Smooth muscle cell (in vitro differentiated cells): Measurements from ENCODE around the gene MTCL1. TPM values are rescaled to one million over a fixed set of nuclear protein-coding genes. Genes with fewer than 3 reads are reported as not detected.

Experiments used
- DNase-seq: peaks from one replicate; lab custom pipeline; 2025; ENCODE audit not compliant: unreplicated experiment; lab: John Stamatoyannopoulos, UW
- H2AFZ ChIP-seq: fragments of 200-600 bp; sonication (generic); 2 replicates; pipeline ENCODE4 v1.6.0; 2016; ENCODE audit warnings: antibody characterized with exemption, low read depth, mild to moderate bottlenecking
- H3F3A ChIP-seq: fragments of 200-600 bp; sonication (generic); 2 replicates; pipeline ENCODE4 v1.6.0; 2017; ENCODE audit warnings: antibody characterized with exemption, low read depth
- H3K27ac ChIP-seq: fragments of 200-600 bp; sonication (generic); 2 replicates; pipeline ENCODE4 v1.5.1; 2016; ENCODE audit warnings: low read depth, mild to moderate bottlenecking
- H3K27me3 ChIP-seq: fragments of 200-600 bp; sonication (generic); 2 replicates; pipeline ENCODE4 v1.6.1; 2016; ENCODE audit warnings: low read depth, mild to moderate bottlenecking
- H3K36me3 ChIP-seq: fragments of 200-600 bp; sonication (generic); 2 replicates; pipeline ENCODE4 v1.5.1; 2016; ENCODE audit warnings: low read depth
- H3K4me1 ChIP-seq: fragments of 200-600 bp; sonication (generic); 2 replicates; pipeline ENCODE4 v1.5.1; 2016; ENCODE audit warnings: low read depth
- H3K4me2 ChIP-seq: fragments of 200-600 bp; sonication (generic); 2 replicates; pipeline ENCODE4 v1.6.0; 2016; ENCODE audit warnings: mild to moderate bottlenecking
- H3K4me3 ChIP-seq: fragments of 200-600 bp; sonication (generic); 2 replicates; pipeline ENCODE4 v1.5.1; 2016; ENCODE audit warnings: mild to moderate bottlenecking
- H3K79me2 ChIP-seq: fragments of 200-600 bp; sonication (generic); 2 replicates; pipeline ENCODE4 v1.6.0; 2016; ENCODE audit warnings: low read depth, mild to moderate bottlenecking
- H3K9ac ChIP-seq: fragments of 200-600 bp; sonication (generic); 2 replicates; pipeline ENCODE4 v1.6.0; 2016; ENCODE audit warnings: low read depth
- H3K9me3 ChIP-seq: fragments of 200-600 bp; sonication (generic); replicated peaks from 2 replicates; pipeline ENCODE4 v1.5.1; 2016; ENCODE audit warnings: low read depth
- H4K20me1 ChIP-seq: fragments of 200-600 bp; sonication (generic); 2 replicates; pipeline ENCODE4 v1.6.0; 2016; ENCODE audit warnings: low read depth
- CTCF ChIP-seq: fragments of 200-600 bp; sonication (generic); IDR thresholded peaks from 2 replicates; pipeline ENCODE4 v1.5.1; 2017; ENCODE audit warnings: borderline replicate concordance, mild to moderate bottlenecking, antibody characterized with exemption; ENCODE audit not compliant: insufficient read depth, poor library complexity, severe bottlenecking
- WGBS: methylation state at CpG from one replicate; pipeline ENCODE4 v1.1.7; 2016; ENCODE audit warnings: low lambda C conversion rate; 5-methylcytosine and 5-hydroxymethylcytosine counted together
- polyA plus RNA-seq: library from polyadenylated mRNA; unstranded; fragments of >200 nt; fragmentation: Nextera tagmentation; extraction: Ambion mirVana; gene quantifications from 2 replicates; pipeline ENCODE4 v1.2.1, GENCODE V29; 2016
- total RNA-seq: library from RNA; depleted of rRNA; stranded (reverse); fragments of >200 nt; gene quantifications from 2 replicates; pipeline ENCODE4 v1.2.3, GENCODE V29; 2014

MTCL1 gene
- total RNA-seq (15.2 and 15.3 TPM in 2 replicates), polyA plus RNA-seq (5.5 and 9.9 TPM in 2 replicates)

GRCh38 chr18:8705238-8705960 lies at the start of gene MTCL1:
TSS of gene MTCL1 (plus strand) at chr18:8705556. CDS start at chr18:8705661, 105 bp downstream.
- DNase-seq, result peak; percentile 52
- H3K4me1 ChIP-seq, result peaks cover 20% of the 10 kb centered on the region
- H3K27ac ChIP-seq, result no peak within 1 kb of the TSS
- no peaks in the 10 kb centered on the region for H3K9me3 ChIP-seq
- H3K4me2 ChIP-seq, result peak within 1 kb of the TSS; percentile 96
- 0% methylated on average over 4 of the region's 123 CpGs for WGBS
- no peaks in the 10 kb centered on the region for H3F3A ChIP-seq
- TF ChIP-seq CTCF, result no peak
- peak within 1 kb of the TSS; percentile 85 for H2AFZ ChIP-seq
- H3K79me2 ChIP-seq, result peaks cover 19% of the 10 kb centered on the region
- peak within 1 kb of the TSS; percentile 68 for H3K4me3 ChIP-seq
- peaks cover 26% of the 10 kb centered on the region for H4K20me1 ChIP-seq
- H3K9ac ChIP-seq, result no peak within 1 kb of the TSS
- H3K27me3 ChIP-seq, result no peaks in the 10 kb centered on the region
- no peaks in the 10 kb centered on the region for H3K36me3 ChIP-seq

- H3K36me3 ChIP-seq, result no peaks in the 10 kb centered on the region
- H3F3A ChIP-seq, result no peaks in the 10 kb centered on the region
- no peak overlapping the region for H2AFZ ChIP-seq
- no peak overlapping the region for H3K27ac ChIP-seq
- no peak for DNase-seq
- H3K79me2 ChIP-seq, result no peaks in the 10 kb centered on the region
- no peak for TF ChIP-seq CTCF
- no peaks in the 10 kb centered on the region for H3K4me1 ChIP-seq
- WGBS, result 91% methylated on average over 6 of the region's 6 CpGs
- H4K20me1 ChIP-seq, result no peaks in the 10 kb centered on the region
- H3K27me3 ChIP-seq, result no peaks in the 10 kb centered on the region
- H3K4me3 ChIP-seq, result no peak overlapping the region
- H3K9ac ChIP-seq, result no peak overlapping the region
- H3K9me3 ChIP-seq, result no peaks in the 10 kb centered on the region
- H3K4me2 ChIP-seq, result no peak overlapping the region
These were observed 49.1 kb upstream of the MTCL1 start for GRCh38 chr18:8656232-8656631.

- Histone ChIP-seq H2AFZ (no peak overlapping the region), H3K9ac (no peak overlapping the region), H3F3A (no peaks in the 10 kb centered on the region), H3K79me2 (no peaks in the 10 kb centered on the region), H3K9me3 (no peaks in the 10 kb centered on the region), H3K27ac (no peak overlapping the region), H3K4me3 (no peak overlapping the region), H3K27me3 (peaks cover 4% of the 10 kb centered on the region), H3K36me3 (no peaks in the 10 kb centered on the region), H3K4me1 (peaks cover 10% of the 10 kb centered on the region), H3K4me2 (no peak overlapping the region), H4K20me1 (no peaks in the 10 kb centered on the region)
- 87% methylated on average over 14 of the region's 14 CpGs for WGBS
- no peak for TF ChIP-seq CTCF
- no peak for DNase-seq
These were observed 48.1 kb upstream of the MTCL1 start for GRCh38 chr18:8657050-8657820.
